Uterus (tissue), 2 donors: Measurements from ENCODE around the gene DLST.

ENCODE experiments used
- POLR2A ChIP-seq, 2 donors: fragments of 450-650 bp; IDR thresholded peaks; one replicate each; pipeline ENCODE4 v1.6.1; 2016; ENCODE audit warnings: antibody characterized with exemption in 2 of 2, mild to moderate bottlenecking in 1 of 2, moderate library complexity in 1 of 2
- TF ChIP-seq, protein P1 (sequence below), 4 experiments: fragments of 200-600 bp in 2 of 4; fragments of 450-650 bp in 2 of 4; sonication (generic) in 2 of 4; IDR thresholded peaks; one replicate each; pipeline ENCODE4 v1.5.1; 2016 to 2019; ENCODE audit warnings: antibody characterized with exemption in 4 of 4, mild to moderate bottlenecking in 2 of 4, moderate library complexity in 1 of 4

DNA sequence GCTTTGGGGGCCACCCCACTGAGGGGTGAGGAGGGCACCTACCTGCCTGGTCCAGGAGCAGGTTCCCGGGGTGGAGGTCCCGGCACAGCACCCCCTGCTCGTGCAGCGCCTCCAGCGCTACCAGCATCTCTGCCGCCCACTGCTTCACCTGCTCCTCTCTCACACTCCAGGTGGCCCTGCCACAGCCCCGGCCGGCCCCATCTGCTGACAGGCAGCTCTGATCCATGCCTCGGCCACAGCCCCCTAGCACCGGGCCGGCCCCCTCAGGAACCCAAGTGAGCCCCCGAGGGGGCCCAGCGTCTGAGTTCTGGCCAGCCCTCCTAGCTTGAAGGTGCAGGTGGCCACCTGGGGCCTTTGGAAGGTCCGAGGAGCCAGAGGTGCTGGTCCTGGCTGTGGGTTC lies 27.8 kb downstream of the DLST start:
- TF ChIP-seq POLR2A (IDR thresholded peaks at IDR 0.05) = no peak
- TF ChIP-seq, protein P1, sequence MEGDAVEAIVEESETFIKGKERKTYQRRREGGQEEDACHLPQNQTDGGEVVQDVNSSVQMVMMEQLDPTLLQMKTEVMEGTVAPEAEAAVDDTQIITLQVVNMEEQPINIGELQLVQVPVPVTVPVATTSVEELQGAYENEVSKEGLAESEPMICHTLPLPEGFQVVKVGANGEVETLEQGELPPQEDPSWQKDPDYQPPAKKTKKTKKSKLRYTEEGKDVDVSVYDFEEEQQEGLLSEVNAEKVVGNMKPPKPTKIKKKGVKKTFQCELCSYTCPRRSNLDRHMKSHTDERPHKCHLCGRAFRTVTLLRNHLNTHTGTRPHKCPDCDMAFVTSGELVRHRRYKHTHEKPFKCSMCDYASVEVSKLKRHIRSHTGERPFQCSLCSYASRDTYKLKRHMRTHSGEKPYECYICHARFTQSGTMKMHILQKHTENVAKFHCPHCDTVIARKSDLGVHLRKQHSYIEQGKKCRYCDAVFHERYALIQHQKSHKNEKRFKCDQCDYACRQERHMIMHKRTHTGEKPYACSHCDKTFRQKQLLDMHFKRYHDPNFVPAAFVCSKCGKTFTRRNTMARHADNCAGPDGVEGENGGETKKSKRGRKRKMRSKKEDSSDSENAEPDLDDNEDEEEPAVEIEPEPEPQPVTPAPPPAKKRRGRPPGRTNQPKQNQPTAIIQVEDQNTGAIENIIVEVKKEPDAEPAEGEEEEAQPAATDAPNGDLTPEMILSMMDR (IDR thresholded peaks at IDR 0.05) = no peak
